ENCODE results near the gene PRRX2.

Gene PRRX2

DNA sequence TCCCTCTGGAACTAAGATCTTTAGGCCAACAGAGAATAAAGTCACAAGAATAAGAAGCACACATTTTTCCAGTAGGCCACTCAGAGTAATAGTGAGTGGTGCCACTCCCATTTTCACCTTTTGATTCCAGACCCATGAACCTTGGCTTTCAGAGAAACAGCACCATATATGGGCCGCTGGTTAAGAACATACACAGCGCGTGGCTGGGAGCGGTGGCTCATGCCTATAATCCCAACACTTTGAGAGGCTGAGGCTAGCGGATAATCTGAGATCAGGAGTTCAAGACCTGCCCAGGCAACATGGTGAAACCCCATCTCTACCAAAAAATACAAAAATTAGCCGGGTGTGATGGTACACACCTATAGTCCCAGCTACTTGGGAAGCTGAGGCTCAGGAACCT, 103.0 kb downstream of the PRRX2 start (continued):
- TF ChIP-seq, protein P1, sequence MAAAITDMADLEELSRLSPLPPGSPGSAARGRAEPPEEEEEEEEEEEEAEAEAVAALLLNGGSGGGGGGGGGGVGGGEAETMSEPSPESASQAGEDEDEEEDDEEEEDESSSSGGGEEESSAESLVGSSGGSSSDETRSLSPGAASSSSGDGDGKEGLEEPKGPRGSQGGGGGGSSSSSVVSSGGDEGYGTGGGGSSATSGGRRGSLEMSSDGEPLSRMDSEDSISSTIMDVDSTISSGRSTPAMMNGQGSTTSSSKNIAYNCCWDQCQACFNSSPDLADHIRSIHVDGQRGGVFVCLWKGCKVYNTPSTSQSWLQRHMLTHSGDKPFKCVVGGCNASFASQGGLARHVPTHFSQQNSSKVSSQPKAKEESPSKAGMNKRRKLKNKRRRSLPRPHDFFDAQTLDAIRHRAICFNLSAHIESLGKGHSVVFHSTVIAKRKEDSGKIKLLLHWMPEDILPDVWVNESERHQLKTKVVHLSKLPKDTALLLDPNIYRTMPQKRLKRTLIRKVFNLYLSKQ (tag by site-specific recombination; IDR thresholded peaks at IDR 0.05; ENCODE audit: borderline replicate concordance) = no peak

DNA sequence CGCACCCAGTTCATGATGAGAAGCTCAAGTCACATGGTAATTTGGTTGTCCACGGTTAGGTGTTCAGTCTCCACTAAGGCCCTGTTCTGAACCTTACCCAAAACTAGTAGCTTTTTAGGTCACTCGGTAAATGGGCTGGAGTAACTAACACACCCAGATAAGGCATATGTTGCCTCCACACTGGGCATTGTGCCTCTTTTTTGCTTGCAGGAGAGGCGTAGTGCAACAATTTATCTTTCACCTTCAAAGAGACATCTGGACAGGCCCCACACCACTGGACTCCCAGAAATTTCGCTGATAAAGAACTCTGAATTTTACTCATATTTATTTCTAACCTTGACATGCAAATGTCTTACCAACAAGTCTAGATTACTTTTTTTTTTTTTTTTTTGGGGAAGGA, 104.2 kb downstream of the PRRX2 start:
- CTCF ChIA-PET = interaction anchor here (0.8 to 3.0 kb wide), 4 partner anchors 13 to 32 kb away, joined by 3 to 11 read pairs (median 4); no protein-coding TSS in a partner anchor

DNA sequence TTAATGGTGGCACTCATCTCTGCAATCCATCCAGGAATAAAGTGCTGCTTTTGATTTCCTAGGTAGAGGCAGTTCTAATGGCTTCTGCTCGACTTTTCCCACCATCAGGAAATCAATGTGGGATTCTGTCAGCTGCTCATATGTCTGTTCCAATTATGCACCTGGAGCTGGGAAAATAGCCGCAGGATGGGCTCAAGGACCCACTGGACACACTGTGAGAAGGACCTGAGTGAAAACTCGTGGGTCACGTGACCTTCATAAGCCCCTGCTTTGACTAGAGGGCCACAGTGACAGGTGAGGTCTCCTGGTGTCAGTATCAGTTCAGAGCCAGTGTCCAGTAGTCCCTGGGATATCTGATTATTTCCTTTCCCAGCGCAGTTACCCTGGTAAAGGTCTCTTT, 105.3 kb downstream of the PRRX2 start:
- CTCF ChIA-PET = interaction anchor here (3.5 kb wide), 1 partner anchor 33 kb away, joined by 27 read pairs; no protein-coding TSS in a partner anchor
- Histone ChIP-seq H3K9me3 (ENCODE audit: control insufficient read depth, insufficient read depth, low read depth, low read length) (no peaks in the 10 kb centered on the region), H3K27ac (ENCODE audit: extremely low read depth, low read depth, low read length) (no peak overlapping the region), H3K4me3 (ENCODE audit: low read depth, low read length) (no peak overlapping the region), H3K4me1 (ENCODE audit: control insufficient read depth, insufficient read depth, low read length) (no peaks in the 10 kb centered on the region), H3K36me3 (ENCODE audit: control insufficient read depth in 2 of 2, insufficient read depth in 1 of 2, low read length in 2 of 2) (no peaks in the 10 kb centered on the region)
- TF ChIP-seq ZNF621 (tag by site-specific recombination; IDR thresholded peaks at IDR 0.05) = no peak
- no peak for TF ChIP-seq HOXC10 (CRISPR knock-in tag; IDR thresholded peaks at IDR 0.05)
- TF ChIP-seq TRIM28 (IDR thresholded peaks at IDR 0.05; ENCODE audit: borderline replicate concordance, low read length) = no peak
- TF ChIP-seq, protein P2, sequence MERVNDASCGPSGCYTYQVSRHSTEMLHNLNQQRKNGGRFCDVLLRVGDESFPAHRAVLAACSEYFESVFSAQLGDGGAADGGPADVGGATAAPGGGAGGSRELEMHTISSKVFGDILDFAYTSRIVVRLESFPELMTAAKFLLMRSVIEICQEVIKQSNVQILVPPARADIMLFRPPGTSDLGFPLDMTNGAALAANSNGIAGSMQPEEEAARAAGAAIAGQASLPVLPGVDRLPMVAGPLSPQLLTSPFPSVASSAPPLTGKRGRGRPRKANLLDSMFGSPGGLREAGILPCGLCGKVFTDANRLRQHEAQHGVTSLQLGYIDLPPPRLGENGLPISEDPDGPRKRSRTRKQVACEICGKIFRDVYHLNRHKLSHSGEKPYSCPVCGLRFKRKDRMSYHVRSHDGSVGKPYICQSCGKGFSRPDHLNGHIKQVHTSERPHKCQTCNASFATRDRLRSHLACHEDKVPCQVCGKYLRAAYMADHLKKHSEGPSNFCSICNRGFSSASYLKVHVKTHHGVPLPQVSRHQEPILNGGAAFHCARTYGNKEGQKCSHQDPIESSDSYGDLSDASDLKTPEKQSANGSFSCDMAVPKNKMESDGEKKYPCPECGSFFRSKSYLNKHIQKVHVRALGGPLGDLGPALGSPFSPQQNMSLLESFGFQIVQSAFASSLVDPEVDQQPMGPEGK (tag by site-specific recombination; IDR thresholded peaks at IDR 0.05) = no peak
- TF ChIP-seq ZNF19 (tag by site-specific recombination; IDR thresholded peaks at IDR 0.05; ENCODE audit: low read depth) = no peak
- no peak for TF ChIP-seq ZFP41 (tag by site-specific recombination; IDR thresholded peaks at IDR 0.05; ENCODE audit: borderline replicate concordance)
- TF ChIP-seq ZNF2 (tag by site-specific recombination; IDR thresholded peaks at IDR 0.05) = no peak
- no peak for TF ChIP-seq ZNF585B (tag by site-specific recombination; IDR thresholded peaks at IDR 0.05)
- POLR2A ChIA-PET = interaction anchor here (0.7 kb wide), 1 partner anchor 28 kb away, joined by 3 read pairs; no protein-coding TSS in a partner anchor

More for the DNA sequence above, 104.2 kb downstream of the PRRX2 start:
- no peaks in the 10 kb centered on the region for H3K4me1 ChIP-seq (ENCODE audit: control insufficient read depth, insufficient read depth, low read length)
- POLR2A ChIA-PET = no interaction called here
- H3K9me3 ChIP-seq (ENCODE audit: control insufficient read depth, insufficient read depth, low read depth, low read length) = no peaks in the 10 kb centered on the region
- H3K4me3 ChIP-seq (ENCODE audit: low read depth, low read length) = no peak overlapping the region
- TF ChIP-seq BCL11A (tag by site-specific recombination; IDR thresholded peaks at IDR 0.05; ENCODE audit: low read depth) = no peak
- TF ChIP-seq, protein P3, sequence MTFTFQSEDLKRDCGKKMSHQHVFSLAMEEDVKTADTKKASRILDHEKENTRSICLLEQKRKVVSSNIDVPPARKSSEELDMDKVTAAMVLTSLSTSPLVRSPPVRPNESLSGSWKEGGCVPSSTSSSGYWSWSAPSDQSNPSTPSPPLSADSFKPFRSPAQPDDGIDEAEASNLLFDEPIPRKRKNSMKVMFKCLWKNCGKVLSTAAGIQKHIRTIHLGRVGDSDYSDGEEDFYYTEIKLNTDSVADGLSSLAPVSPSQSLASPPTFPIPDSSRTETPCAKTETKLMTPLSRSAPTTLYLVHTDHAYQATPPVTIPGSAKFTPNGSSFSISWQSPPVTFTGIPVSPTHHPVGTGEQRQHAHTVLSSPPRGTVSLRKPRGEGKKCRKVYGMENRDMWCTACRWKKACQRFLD (tag by site-specific recombination; IDR thresholded peaks at IDR 0.05) = no peak
- TF ChIP-seq ZFP37 (tag by site-specific recombination; IDR thresholded peaks at IDR 0.05) = no peak
- TF ChIP-seq ZBTB17 (tag by site-specific recombination; IDR thresholded peaks at IDR 0.05) = no peak
- TF ChIP-seq ZNF785 (tag by site-specific recombination; IDR thresholded peaks at IDR 0.05) = no peak
- TF ChIP-seq, protein P4, sequence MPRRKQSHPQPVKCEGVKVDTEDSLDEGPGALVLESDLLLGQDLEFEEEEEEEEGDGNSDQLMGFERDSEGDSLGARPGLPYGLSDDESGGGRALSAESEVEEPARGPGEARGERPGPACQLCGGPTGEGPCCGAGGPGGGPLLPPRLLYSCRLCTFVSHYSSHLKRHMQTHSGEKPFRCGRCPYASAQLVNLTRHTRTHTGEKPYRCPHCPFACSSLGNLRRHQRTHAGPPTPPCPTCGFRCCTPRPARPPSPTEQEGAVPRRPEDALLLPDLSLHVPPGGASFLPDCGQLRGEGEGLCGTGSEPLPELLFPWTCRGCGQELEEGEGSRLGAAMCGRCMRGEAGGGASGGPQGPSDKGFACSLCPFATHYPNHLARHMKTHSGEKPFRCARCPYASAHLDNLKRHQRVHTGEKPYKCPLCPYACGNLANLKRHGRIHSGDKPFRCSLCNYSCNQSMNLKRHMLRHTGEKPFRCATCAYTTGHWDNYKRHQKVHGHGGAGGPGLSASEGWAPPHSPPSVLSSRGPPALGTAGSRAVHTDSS (tag by site-specific recombination; IDR thresholded peaks at IDR 0.05) = no peak
- no peak for TF ChIP-seq ZFP69B (tag by site-specific recombination; IDR thresholded peaks at IDR 0.05)
- TF ChIP-seq GFI1B (tag by site-specific recombination; IDR thresholded peaks at IDR 0.05) = no peak
- no peak for TF ChIP-seq OSR2 (tag by site-specific recombination; IDR thresholded peaks at IDR 0.05)
- TF ChIP-seq ZNF274 (IDR thresholded peaks at IDR 0.05; ENCODE audit: low read length) = no peak
- TF ChIP-seq ZNF274 (tag by site-specific recombination; IDR thresholded peaks at IDR 0.05; ENCODE audit: borderline replicate concordance) = no peak
- TF ChIP-seq, protein P5, sequence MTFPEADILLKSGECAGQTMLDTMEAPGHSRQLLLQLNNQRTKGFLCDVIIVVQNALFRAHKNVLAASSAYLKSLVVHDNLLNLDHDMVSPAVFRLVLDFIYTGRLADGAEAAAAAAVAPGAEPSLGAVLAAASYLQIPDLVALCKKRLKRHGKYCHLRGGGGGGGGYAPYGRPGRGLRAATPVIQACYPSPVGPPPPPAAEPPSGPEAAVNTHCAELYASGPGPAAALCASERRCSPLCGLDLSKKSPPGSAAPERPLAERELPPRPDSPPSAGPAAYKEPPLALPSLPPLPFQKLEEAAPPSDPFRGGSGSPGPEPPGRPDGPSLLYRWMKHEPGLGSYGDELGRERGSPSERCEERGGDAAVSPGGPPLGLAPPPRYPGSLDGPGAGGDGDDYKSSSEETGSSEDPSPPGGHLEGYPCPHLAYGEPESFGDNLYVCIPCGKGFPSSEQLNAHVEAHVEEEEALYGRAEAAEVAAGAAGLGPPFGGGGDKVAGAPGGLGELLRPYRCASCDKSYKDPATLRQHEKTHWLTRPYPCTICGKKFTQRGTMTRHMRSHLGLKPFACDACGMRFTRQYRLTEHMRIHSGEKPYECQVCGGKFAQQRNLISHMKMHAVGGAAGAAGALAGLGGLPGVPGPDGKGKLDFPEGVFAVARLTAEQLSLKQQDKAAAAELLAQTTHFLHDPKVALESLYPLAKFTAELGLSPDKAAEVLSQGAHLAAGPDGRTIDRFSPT (tag by site-specific recombination; IDR thresholded peaks at IDR 0.05) = no peak
- TF ChIP-seq SP3 (tag by site-specific recombination; IDR thresholded peaks at IDR 0.05) = no peak
- TF ChIP-seq, protein P6, sequence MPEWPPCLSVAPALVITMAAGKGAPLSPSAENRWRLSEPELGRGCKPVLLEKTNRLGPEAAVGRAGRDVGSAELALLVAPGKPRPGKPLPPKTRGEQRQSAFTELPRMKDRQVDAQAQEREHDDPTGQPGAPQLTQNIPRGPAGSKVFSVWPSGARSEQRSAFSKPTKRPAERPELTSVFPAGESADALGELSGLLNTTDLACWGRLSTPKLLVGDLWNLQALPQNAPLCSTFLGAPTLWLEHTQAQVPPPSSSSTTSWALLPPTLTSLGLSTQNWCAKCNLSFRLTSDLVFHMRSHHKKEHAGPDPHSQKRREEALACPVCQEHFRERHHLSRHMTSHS (tag by site-specific recombination; IDR thresholded peaks at IDR 0.05) = no peak
- H3K27ac ChIP-seq (ENCODE audit: extremely low read depth, low read depth, low read length) = no peak overlapping the region
- no peaks in the 10 kb centered on the region for H3K36me3 ChIP-seq (ENCODE audit: control insufficient read depth in 2 of 2, insufficient read depth in 1 of 2, low read length in 2 of 2)

Data from HEK293 (cell line).